ENCODE data around the gene TMPRSS11E. TPM values are rescaled to one million over a fixed set of nuclear protein-coding genes. Genes with fewer than 3 reads are reported as not detected.

TMPRSS11E gene
- total and polyA plus RNA-seq, 2 donors, result 0.71 to 1.6 TPM

- H3K27ac ChIP-seq (ENCODE audit: low read depth in 1 of 2, low read length in 1 of 2), result no peak overlapping the region
- H3K36me3 ChIP-seq (ENCODE audit: control insufficient read depth in 2 of 2, insufficient read depth in 2 of 2, low read length in 1 of 2), result no peaks in the 10 kb centered on the region
- no peak for DNase-seq (ENCODE audit: low read depth in 6 of 9, low spot score in 9 of 9)
- H3K4me3 ChIP-seq (ENCODE audit: low read length in 2 of 2), result no peak overlapping the region
- H3K4me1 ChIP-seq (ENCODE audit: control insufficient read depth in 2 of 2, insufficient read depth in 2 of 2, low read length in 2 of 2), result no peaks in the 10 kb centered on the region
- H3K9me3 ChIP-seq (ENCODE audit: control insufficient read depth in 2 of 2, insufficient read depth in 1 of 2, low read length in 1 of 2), result no peaks in the 10 kb centered on the region
- H3K27me3 ChIP-seq (ENCODE audit: control insufficient read depth in 2 of 2, insufficient read depth in 1 of 2, low read length in 1 of 2), result no peaks in the 10 kb centered on the region
These were observed 4.3 kb downstream of the TMPRSS11E start for GRCh38 chr4:68451246-68452211.

GRCh38 chr4:68460085-68460484, 12.8 kb downstream of the TMPRSS11E start:
- Histone ChIP-seq H3K27me3 (ENCODE audit: control insufficient read depth in 2 of 2, insufficient read depth in 1 of 2, low read length in 1 of 2) (no peaks in the 10 kb centered on the region), H3K36me3 (ENCODE audit: control insufficient read depth in 2 of 2, insufficient read depth in 2 of 2, low read length in 1 of 2) (no peaks in the 10 kb centered on the region), H3K4me1 (ENCODE audit: control insufficient read depth in 2 of 2, insufficient read depth in 2 of 2, low read length in 2 of 2) (no peaks in the 10 kb centered on the region), H3K4me3 (ENCODE audit: low read length in 2 of 2) (no peak overlapping the region), H3K9me3 (ENCODE audit: control insufficient read depth in 2 of 2, insufficient read depth in 1 of 2, low read length in 1 of 2) (no peaks in the 10 kb centered on the region), H3K27ac (ENCODE audit: low read depth in 1 of 2, low read length in 1 of 2) (no peak overlapping the region)
- WGBS, result 78% methylated on average over 7 of the region's 7 CpGs
- DNase-seq (ENCODE audit: low read depth in 6 of 9, low spot score in 9 of 9), result no peak

DNA sequence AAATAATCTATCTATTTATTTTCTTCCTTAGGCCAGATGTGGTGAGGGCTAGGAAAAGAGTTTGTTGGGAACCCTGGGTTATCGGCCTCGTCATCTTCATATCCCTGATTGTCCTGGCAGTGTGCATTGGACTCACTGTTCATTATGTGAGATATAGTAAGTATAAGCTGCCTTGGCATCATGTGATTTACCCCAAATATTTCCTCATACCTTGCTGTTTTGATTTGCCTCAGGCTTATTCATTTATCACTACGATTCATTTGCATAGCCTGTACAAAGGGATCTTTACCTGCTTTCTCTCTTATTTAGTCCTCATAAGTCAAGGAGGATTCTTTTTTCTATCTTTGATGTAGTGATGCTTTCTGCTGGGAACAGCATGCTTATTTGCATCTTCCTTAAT, 14.5 kb downstream of the TMPRSS11E start:
- no peaks in the 10 kb centered on the region for H3K9me3 ChIP-seq (ENCODE audit: control insufficient read depth in 2 of 2, insufficient read depth in 1 of 2, low read length in 1 of 2)
- no peaks in the 10 kb centered on the region for H3K27me3 ChIP-seq (ENCODE audit: control insufficient read depth in 2 of 2, insufficient read depth in 1 of 2, low read length in 1 of 2)
- 98% methylated on average over 3 of the region's 3 CpGs for WGBS
- H3K27ac ChIP-seq (ENCODE audit: low read depth in 1 of 2, low read length in 1 of 2), result no peak overlapping the region
- no peak overlapping the region for H3K4me3 ChIP-seq (ENCODE audit: low read length in 2 of 2)
- H3K36me3 ChIP-seq (ENCODE audit: control insufficient read depth in 2 of 2, insufficient read depth in 2 of 2, low read length in 1 of 2), result no peaks in the 10 kb centered on the region
- DNase-seq (ENCODE audit: low read depth in 6 of 9, low spot score in 9 of 9), result no peak
- no peaks in the 10 kb centered on the region for H3K4me1 ChIP-seq (ENCODE audit: control insufficient read depth in 2 of 2, insufficient read depth in 2 of 2, low read length in 2 of 2)

DNA sequence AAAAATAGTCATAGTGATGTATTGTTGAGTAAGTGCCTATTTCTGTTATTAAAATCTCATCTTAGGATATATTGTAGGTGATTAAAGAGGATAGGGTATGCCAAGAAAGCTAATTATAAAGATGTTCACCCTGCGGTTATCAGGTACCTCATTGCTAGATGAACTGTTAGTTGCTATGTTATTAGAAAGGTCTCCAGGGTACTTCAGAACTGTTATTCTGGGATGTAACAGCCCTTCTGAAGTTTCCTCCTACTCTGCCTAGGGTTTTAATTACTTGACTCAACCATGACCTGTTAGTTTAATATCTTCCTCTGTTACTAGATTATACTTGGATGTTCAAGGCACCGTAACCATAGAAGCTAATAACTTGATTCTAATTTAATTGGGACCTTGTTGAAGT, 15.4 kb downstream of the TMPRSS11E start:
- Histone ChIP-seq H3K4me1 (ENCODE audit: control insufficient read depth in 2 of 2, insufficient read depth in 2 of 2, low read length in 2 of 2) (no peaks in the 10 kb centered on the region), H3K27ac (ENCODE audit: low read depth in 1 of 2, low read length in 1 of 2) (no peak overlapping the region), H3K27me3 (ENCODE audit: control insufficient read depth in 2 of 2, insufficient read depth in 1 of 2, low read length in 1 of 2) (no peaks in the 10 kb centered on the region), H3K9me3 (ENCODE audit: control insufficient read depth in 2 of 2, insufficient read depth in 1 of 2, low read length in 1 of 2) (no peaks in the 10 kb centered on the region), H3K36me3 (ENCODE audit: control insufficient read depth in 2 of 2, insufficient read depth in 2 of 2, low read length in 1 of 2) (no peaks in the 10 kb centered on the region), H3K4me3 (ENCODE audit: low read length in 2 of 2) (no peak overlapping the region)
- no peak for DNase-seq (ENCODE audit: low read depth in 6 of 9, low spot score in 9 of 9)
- 99% methylated on average over 2 of the region's 2 CpGs for WGBS

- no peak for DNase-seq (ENCODE audit: low read depth in 6 of 9, low spot score in 9 of 9)
- no peaks in the 10 kb centered on the region for H3K9me3 ChIP-seq (ENCODE audit: control insufficient read depth in 2 of 2, insufficient read depth in 1 of 2, low read length in 1 of 2)
- H3K4me3 ChIP-seq (ENCODE audit: low read length in 2 of 2), result no peak overlapping the region
- no peaks in the 10 kb centered on the region for H3K27me3 ChIP-seq (ENCODE audit: control insufficient read depth in 2 of 2, insufficient read depth in 1 of 2, low read length in 1 of 2)
- H3K36me3 ChIP-seq (ENCODE audit: control insufficient read depth in 2 of 2, insufficient read depth in 2 of 2, low read length in 1 of 2), result no peaks in the 10 kb centered on the region
- 94% methylated on average over 2 of the region's 2 CpGs for WGBS
- H3K4me1 ChIP-seq (ENCODE audit: control insufficient read depth in 2 of 2, insufficient read depth in 2 of 2, low read length in 2 of 2), result no peaks in the 10 kb centered on the region
- no peak overlapping the region for H3K27ac ChIP-seq (ENCODE audit: low read depth in 1 of 2, low read length in 1 of 2)
These were observed 16.5 kb downstream of the TMPRSS11E start for GRCh38 chr4:68463796-68464195.

DNA sequence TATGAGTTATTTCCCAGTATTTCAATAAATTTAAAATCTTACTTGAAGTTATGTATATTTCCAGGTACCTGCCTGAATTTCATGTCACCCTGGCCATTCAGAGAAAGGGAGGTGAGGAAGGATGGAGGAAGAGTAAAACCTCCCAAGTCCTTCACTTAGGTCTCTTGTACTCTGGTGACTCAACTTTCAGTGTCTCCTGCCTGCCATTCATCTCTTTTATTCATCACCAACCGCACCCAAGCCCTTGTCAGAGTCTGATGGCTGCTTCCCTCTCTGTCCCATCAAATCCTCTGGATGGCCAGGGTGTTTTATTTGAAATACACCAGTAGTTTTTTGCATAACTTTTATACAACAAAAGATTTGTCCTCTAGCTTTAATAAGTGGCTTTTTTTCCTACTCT, 17.8 kb downstream of the TMPRSS11E start:
- DNase-seq (ENCODE audit: low read depth in 6 of 9, low spot score in 9 of 9), result no peak
- 95% methylated on average over 1 of the region's 1 CpG for WGBS
- H3K4me1 ChIP-seq (ENCODE audit: control insufficient read depth in 2 of 2, insufficient read depth in 2 of 2, low read length in 2 of 2), result no peaks in the 10 kb centered on the region

GRCh38 chr4:68466185-68466584, 18.9 kb downstream of the TMPRSS11E start:
- DNase-seq (ENCODE audit: low read depth in 6 of 9, low spot score in 9 of 9), result no peak
- Histone ChIP-seq H3K4me3 (ENCODE audit: low read length in 2 of 2) (no peak overlapping the region), H3K36me3 (ENCODE audit: control insufficient read depth in 2 of 2, insufficient read depth in 2 of 2, low read length in 1 of 2) (no peaks in the 10 kb centered on the region), H3K27me3 (ENCODE audit: control insufficient read depth in 2 of 2, insufficient read depth in 1 of 2, low read length in 1 of 2) (no peaks in the 10 kb centered on the region), H3K4me1 (ENCODE audit: control insufficient read depth in 2 of 2, insufficient read depth in 2 of 2, low read length in 2 of 2) (no peaks in the 10 kb centered on the region), H3K9me3 (ENCODE audit: control insufficient read depth in 2 of 2, insufficient read depth in 1 of 2, low read length in 1 of 2) (no peaks in the 10 kb centered on the region), H3K27ac (ENCODE audit: low read depth in 1 of 2, low read length in 1 of 2) (no peak overlapping the region)
- 97% methylated on average over 2 of the region's 2 CpGs for WGBS

More for the DNA sequence above, 17.8 kb downstream of the TMPRSS11E start:
- Histone ChIP-seq H3K27me3 (ENCODE audit: control insufficient read depth in 2 of 2, insufficient read depth in 1 of 2, low read length in 1 of 2) (no peaks in the 10 kb centered on the region), H3K9me3 (ENCODE audit: control insufficient read depth in 2 of 2, insufficient read depth in 1 of 2, low read length in 1 of 2) (no peaks in the 10 kb centered on the region), H3K4me3 (ENCODE audit: low read length in 2 of 2) (no peak overlapping the region), H3K27ac (ENCODE audit: low read depth in 1 of 2, low read length in 1 of 2) (no peak overlapping the region), H3K36me3 (ENCODE audit: control insufficient read depth in 2 of 2, insufficient read depth in 2 of 2, low read length in 1 of 2) (no peaks in the 10 kb centered on the region)

DNA sequence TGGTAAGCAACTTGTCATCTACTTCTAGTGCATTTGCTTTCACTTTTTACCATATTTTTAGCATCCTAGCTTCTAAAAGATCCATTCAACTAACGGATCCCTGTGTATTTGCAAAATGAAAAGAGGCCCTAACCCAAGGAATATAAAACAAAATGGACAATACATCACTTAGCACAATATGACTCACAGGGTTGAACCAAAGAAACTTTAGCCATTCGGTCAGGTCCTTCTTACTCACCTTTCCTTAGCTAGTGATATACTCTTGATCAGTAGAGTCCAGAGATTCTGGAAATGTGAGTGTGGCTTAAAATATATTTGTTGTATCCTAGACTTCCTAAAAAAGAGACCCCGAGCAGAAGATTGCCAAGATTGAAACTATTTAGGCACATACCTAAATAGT, 19.5 kb downstream of the TMPRSS11E start:
- Histone ChIP-seq H3K4me1 (ENCODE audit: control insufficient read depth in 2 of 2, insufficient read depth in 2 of 2, low read length in 2 of 2) (no peaks in the 10 kb centered on the region), H3K36me3 (ENCODE audit: control insufficient read depth in 2 of 2, insufficient read depth in 2 of 2, low read length in 1 of 2) (no peaks in the 10 kb centered on the region), H3K27ac (ENCODE audit: low read depth in 1 of 2, low read length in 1 of 2) (no peak overlapping the region), H3K27me3 (ENCODE audit: control insufficient read depth in 2 of 2, insufficient read depth in 1 of 2, low read length in 1 of 2) (no peaks in the 10 kb centered on the region), H3K9me3 (ENCODE audit: control insufficient read depth in 2 of 2, insufficient read depth in 1 of 2, low read length in 1 of 2) (no peaks in the 10 kb centered on the region), H3K4me3 (ENCODE audit: low read length in 2 of 2) (no peak overlapping the region)
- no peak for DNase-seq (ENCODE audit: low read depth in 6 of 9, low spot score in 9 of 9)
- WGBS, result 92% methylated on average over 3 of the region's 3 CpGs

GRCh38 chr4:68469482-68469881, 22.2 kb downstream of the TMPRSS11E start:
- no peak overlapping the region for H3K4me3 ChIP-seq (ENCODE audit: low read length in 2 of 2)
- no peaks in the 10 kb centered on the region for H3K27me3 ChIP-seq (ENCODE audit: control insufficient read depth in 2 of 2, insufficient read depth in 1 of 2, low read length in 1 of 2)
- no peaks in the 10 kb centered on the region for H3K9me3 ChIP-seq (ENCODE audit: control insufficient read depth in 2 of 2, insufficient read depth in 1 of 2, low read length in 1 of 2)
- no peaks in the 10 kb centered on the region for H3K4me1 ChIP-seq (ENCODE audit: control insufficient read depth in 2 of 2, insufficient read depth in 2 of 2, low read length in 2 of 2)
- DNase-seq (ENCODE audit: low read depth in 6 of 9, low spot score in 9 of 9), result no peak
- H3K36me3 ChIP-seq (ENCODE audit: control insufficient read depth in 2 of 2, insufficient read depth in 2 of 2, low read length in 1 of 2), result no peaks in the 10 kb centered on the region
- H3K27ac ChIP-seq (ENCODE audit: low read depth in 1 of 2, low read length in 1 of 2), result no peak overlapping the region

Measured in thymus (tissue), 11 donors.